Naive thymus-derived CD8-positive, alpha-beta T cell (primary cell): Measurements from ENCODE around the gene IGSF9. TPM values are rescaled to one million over a fixed set of nuclear protein-coding genes. Genes with fewer than 3 reads are reported as not detected.

Source experiments
- ATAC-seq, 2 donors: fragments of 150-1000 bp; cut with Tn5 transposase in 1 of 2; sonication (Bioruptor Pico), chemical (Tn5 transposase) in 1 of 2; 1 replicate in 1 of 2; 2 replicates in 1 of 2; pipeline ENCODE4 v1.10.0; 2021; ENCODE audit warnings: mild to moderate bottlenecking in 2 of 2, moderate library complexity in 2 of 2
- POLR2A ChIA-PET: fragments of 350-600 bp; sonication (Branson Sonifier 250); formaldehyde crosslinking; loops from one replicate; lab custom pipeline; 2021; ENCODE audit warnings: antibody characterized with exemption; lab: Charles Lee
- DNase-seq, 10 donors: peaks; one replicate each; pipeline versions ENCODE4 v3.0.0 to v3.0.0-alpha.2; 2020 to 2022
- H3K27ac Mint-ChIP-seq, 10 donors: one replicate each; pipeline ENCODE4 v1.8.0; 2020 to 2022; ENCODE audit warnings: mild to moderate bottlenecking in 10 of 10, mixed read lengths in 10 of 10, moderate library complexity in 4 of 10, inconsistent platforms in 1 of 10
- H3K27me3 Mint-ChIP-seq, 5 donors: one replicate each; pipeline ENCODE4 v1.8.0; 2021 to 2022; ENCODE audit warnings: mixed read lengths in 5 of 5
- H3K36me3 Mint-ChIP-seq, 3 donors: one replicate each; pipeline ENCODE4 v1.8.0; 2020 to 2022; ENCODE audit warnings: mixed read lengths in 3 of 3, mild to moderate bottlenecking in 2 of 3, inconsistent platforms in 1 of 3
- H3K4me1 Mint-ChIP-seq, 4 donors: one replicate each; pipeline ENCODE4 v1.8.0; 2021 to 2022; ENCODE audit warnings: mixed read lengths in 4 of 4
- H3K4me3 Mint-ChIP-seq, 10 donors: one replicate each; pipeline ENCODE4 v1.8.0; 2020 to 2022; ENCODE audit warnings: mild to moderate bottlenecking in 10 of 10, mixed read lengths in 10 of 10, moderate library complexity in 6 of 10, inconsistent platforms in 1 of 10
- H3K9me3 Mint-ChIP-seq, 9 donors: one replicate each; pipeline ENCODE4 v1.8.0; 2020 to 2022; ENCODE audit warnings: mixed read lengths in 9 of 9, mild to moderate bottlenecking in 3 of 9, inconsistent platforms in 1 of 9, moderate library complexity in 1 of 9
- polyA plus RNA-seq, 3 donors: library from polyadenylated mRNA; unstranded; fragments of 300-500 nt; fragmentation: Illumina TruSeq; gene quantifications; one replicate each; pipeline ENCODE4 v1.2.3, GENCODE V29; 2021
- total RNA-seq, 8 experiments: library from RNA in 2 of 8; stranded (reverse) in 2 of 8; gene quantifications; one replicate each; pipeline ENCODE4 v1.2.3 and lab custom pipeline; 2021 to 2026

Gene IGSF9
- total and polyA plus RNA-seq, 5 experiments from 2014 or later = 0.16 to 0.21 TPM; not detected in 3

DNA sequence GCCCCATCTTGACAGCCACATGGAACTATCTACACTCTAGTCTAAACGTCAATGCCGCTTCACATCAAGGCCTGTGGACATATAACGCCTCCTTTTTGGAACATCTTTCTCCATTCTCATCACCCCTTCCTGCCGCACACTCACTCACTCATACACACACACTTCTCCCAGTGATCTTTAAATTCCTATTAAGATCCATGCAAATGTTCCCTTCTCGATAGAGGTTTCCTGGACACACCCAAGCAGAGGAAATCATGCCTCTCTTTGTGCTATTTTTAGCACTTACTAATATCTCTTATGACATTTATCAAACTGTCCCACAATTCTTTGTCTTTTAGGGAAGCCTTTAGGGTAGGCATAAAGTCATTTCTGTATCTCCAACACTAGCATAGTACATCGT is 36.9 kb upstream of the IGSF9 start:
- Mint-ChIP-seq H3K4me1 (no peaks in the 10 kb centered on the region), H3K27ac (no peak overlapping the region), H3K4me3 (no peak overlapping the region), H3K9me3 (no peaks in the 10 kb centered on the region), H3K27me3 (peaks cover 16 to 54% (median 35%) of the 10 kb centered on the region in 5 donors), H3K36me3 (no peaks in the 10 kb centered on the region)
- POLR2A ChIA-PET = no interaction called here
- DNase-seq = no peak
- ATAC-seq = no peak

DNA sequence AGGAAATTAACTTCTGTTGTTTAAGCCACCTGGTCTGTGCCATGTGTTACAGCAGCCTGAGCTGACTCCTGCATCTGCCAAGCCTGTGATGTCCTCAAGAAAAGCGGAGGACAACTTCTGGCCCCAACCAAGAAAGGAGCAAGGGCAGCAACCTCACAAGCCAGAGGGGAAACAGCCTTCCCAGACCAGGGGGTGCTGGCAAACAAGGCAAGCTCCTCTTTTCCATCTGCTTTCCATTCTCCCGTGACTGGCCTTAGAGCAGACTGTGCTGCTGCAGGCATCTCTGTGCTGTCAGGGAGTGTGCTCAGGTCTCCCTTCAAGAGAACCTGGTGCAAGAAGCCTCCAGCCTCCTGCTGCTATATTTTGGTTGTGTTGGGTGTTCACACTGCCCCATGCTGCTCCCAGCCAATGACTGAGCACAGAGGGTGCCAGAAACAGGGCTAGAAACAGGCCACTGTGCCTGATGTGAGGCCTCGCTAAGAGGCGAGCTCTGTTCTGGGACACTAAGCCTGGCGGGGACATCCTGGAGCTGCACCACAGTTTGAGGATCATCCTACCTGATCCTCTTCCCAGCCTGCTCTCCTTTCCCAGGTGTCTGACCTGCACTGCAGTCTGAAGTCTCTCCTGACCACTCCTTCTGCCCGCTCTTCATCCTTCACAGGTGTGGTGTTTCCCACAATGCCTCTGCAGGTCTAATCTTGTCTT is 36.1 kb upstream of the IGSF9 start:
- no peaks in the 10 kb centered on the region for H3K36me3 Mint-ChIP-seq
- POLR2A ChIA-PET = no interaction called here

DNA sequence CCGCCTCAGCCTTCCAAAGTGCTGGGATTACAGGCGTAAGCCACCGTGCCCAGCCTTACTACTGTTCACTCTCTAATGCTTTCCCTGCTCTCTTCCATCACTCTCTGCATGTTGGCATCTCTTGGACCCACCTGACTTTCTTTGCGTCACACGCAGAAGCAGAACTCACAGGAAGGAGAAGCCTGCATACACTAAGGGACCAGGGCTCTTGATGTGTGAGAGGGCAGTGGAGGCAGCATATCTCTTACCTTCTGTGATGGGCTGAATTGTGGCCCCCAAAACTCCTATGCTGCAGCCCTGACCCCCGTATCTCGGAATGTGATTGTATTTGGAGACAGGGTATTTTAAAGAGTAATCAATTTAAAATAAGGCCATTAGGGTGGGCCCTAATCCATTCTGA is 35.4 kb upstream of the IGSF9 start:
- DNase-seq (no peak), ATAC-seq (no peak)
- Mint-ChIP-seq H3K9me3 (no peaks in the 10 kb centered on the region), H3K36me3 (no peaks in the 10 kb centered on the region), H3K4me1 (no peaks in the 10 kb centered on the region), H3K4me3 (no peak overlapping the region), H3K27ac (no peak overlapping the region), H3K27me3 (peaks cover 16 to 63% (median 41%) of the 10 kb centered on the region in 5 donors)
- POLR2A ChIA-PET = interaction anchor here (0.7 kb wide), 1 partner anchor 421 kb away, joined by 3 read pairs; no protein-coding TSS in a partner anchor

More for the DNA sequence above, 36.1 kb upstream of the IGSF9 start:
- ATAC-seq (no peak), DNase-seq (no peak)
- Mint-ChIP-seq H3K27ac (no peak overlapping the region), H3K4me3 (no peak overlapping the region), H3K4me1 (no peaks in the 10 kb centered on the region), H3K9me3 (no peaks in the 10 kb centered on the region), H3K27me3 (peaks cover 16 to 62% (median 41%) of the 10 kb centered on the region in 5 donors)

DNA sequence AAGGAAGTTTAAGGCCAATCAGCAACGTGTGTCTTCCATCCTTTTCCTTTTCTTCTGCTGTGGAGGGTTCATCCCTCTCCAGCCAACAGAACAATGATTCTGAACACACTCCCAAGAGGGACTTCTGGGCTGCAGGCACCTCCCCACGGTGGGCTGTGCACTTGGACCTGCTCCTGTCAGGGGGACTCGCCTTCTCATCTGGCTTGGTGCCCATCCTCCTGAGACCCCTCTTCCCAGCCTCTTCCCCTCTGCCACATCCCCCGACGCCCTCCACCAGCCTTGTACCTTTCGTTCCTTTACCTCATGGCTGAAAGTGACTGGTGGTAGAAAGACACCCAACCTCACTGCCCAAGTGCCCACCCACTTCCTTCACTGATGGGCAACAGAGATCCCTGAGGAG is 34.7 kb upstream of the IGSF9 start:
- no peaks in the 10 kb centered on the region for H3K36me3 Mint-ChIP-seq
- H3K27ac Mint-ChIP-seq = no peak overlapping the region
- no peaks in the 10 kb centered on the region for H3K4me1 Mint-ChIP-seq
- no peak overlapping the region for H3K4me3 Mint-ChIP-seq
- no peak for DNase-seq
- POLR2A ChIA-PET = interaction anchor here (0.7 kb wide), 1 partner anchor 421 kb away, joined by 3 read pairs; no protein-coding TSS in a partner anchor
- no peaks in the 10 kb centered on the region for H3K9me3 Mint-ChIP-seq
- peaks cover 15 to 56% (median 39%) of the 10 kb centered on the region in 5 donors for H3K27me3 Mint-ChIP-seq
- ATAC-seq = no peak

DNA sequence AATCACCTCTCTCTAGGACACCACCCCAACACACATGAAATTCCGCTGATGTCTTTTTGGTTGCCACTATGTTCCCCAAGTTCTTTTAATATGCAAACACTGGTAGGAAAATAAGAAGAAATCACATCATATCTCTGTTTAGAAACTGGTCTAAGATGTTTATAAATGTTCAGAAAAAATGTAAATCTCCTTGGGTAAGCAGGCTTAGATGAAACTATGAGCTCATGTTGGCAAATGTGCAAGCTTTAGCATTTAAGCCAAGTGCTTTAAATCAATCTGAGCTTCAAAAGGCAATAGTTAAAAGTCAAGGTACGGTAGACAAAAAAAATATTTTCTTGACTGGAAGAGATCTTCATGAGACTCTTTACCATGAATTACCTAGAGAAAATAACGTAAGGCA is 33.8 kb upstream of the IGSF9 start:
- no peak overlapping the region for H3K4me3 Mint-ChIP-seq
- POLR2A ChIA-PET = no interaction called here
- ATAC-seq (no peak), DNase-seq (no peak)
- H3K4me1 Mint-ChIP-seq = no peaks in the 10 kb centered on the region
- no peaks in the 10 kb centered on the region for H3K9me3 Mint-ChIP-seq
- no peaks in the 10 kb centered on the region for H3K36me3 Mint-ChIP-seq
- H3K27ac Mint-ChIP-seq = no peak overlapping the region
- peaks cover 14 to 54% (median 37%) of the 10 kb centered on the region in 5 donors for H3K27me3 Mint-ChIP-seq

DNA sequence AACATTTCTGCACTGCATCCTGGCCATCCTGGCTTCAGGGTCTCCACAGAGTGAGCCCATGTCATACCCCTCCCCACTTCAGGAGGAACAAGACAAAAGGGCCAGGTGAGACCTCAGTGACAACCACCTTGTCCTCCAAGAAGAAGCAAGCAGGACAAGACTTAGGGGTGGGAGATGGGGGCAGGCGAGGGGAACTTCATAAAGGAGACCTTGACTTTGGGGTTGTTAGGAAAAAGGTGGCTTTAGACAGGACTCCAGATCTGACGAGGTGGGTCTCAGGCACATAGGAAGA is 32.6 kb upstream of the IGSF9 start:
- H3K27me3 Mint-ChIP-seq = peaks cover 16 to 43% (median 32%) of the 10 kb centered on the region in 5 donors
- POLR2A ChIA-PET = no interaction called here
- H3K27ac Mint-ChIP-seq = no peak overlapping the region
- H3K9me3 Mint-ChIP-seq = no peaks in the 10 kb centered on the region
- no peaks in the 10 kb centered on the region for H3K4me1 Mint-ChIP-seq
- ATAC-seq (no peak), DNase-seq (no peak)
- H3K4me3 Mint-ChIP-seq = no peak overlapping the region
- no peaks in the 10 kb centered on the region for H3K36me3 Mint-ChIP-seq

DNA sequence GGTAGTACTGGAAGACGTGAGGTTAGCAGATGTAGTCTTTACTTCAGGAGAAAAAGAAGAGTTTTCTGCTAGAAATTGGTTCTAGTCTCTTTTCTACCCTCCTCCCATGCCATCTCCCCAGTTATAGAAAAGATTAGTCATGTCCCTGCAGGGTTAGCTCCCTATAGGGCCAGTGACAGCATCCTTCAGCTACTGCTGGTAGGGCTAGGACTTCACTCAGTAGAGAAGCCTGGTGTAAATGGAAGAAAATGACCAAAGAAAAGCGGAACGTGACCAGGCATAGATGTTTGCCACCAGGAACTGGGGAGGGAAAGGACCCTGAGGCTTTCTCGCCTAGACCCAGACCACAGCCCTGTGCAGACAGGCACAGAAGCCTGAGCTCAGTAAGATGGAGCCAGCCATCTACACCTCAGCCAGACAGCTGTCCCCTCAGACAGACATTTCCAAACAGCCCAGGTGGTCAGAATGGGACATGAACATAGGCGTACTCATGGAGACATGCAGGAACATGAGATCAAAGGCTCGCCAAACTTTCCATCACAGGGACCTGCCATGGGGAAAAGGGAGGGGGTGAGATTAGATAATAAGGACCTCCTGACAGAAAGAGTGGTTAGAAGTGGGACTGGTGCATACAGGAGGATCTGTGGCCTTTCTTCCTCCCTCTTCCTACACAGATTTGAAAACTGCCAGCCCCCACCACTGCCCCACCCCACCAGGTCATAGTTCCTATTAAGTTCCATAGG is 32.1 kb upstream of the IGSF9 start:
- no peak for ATAC-seq
- POLR2A ChIA-PET = no interaction called here
- Mint-ChIP-seq H3K4me3 (no peak overlapping the region), H3K36me3 (no peaks in the 10 kb centered on the region), H3K27me3 (peaks cover 16 to 37% (median 30%) of the 10 kb centered on the region in 5 donors), H3K9me3 (no peaks in the 10 kb centered on the region), H3K27ac (no peak overlapping the region), H3K4me1 (no peaks in the 10 kb centered on the region)
- DNase-seq = no peak

DNA sequence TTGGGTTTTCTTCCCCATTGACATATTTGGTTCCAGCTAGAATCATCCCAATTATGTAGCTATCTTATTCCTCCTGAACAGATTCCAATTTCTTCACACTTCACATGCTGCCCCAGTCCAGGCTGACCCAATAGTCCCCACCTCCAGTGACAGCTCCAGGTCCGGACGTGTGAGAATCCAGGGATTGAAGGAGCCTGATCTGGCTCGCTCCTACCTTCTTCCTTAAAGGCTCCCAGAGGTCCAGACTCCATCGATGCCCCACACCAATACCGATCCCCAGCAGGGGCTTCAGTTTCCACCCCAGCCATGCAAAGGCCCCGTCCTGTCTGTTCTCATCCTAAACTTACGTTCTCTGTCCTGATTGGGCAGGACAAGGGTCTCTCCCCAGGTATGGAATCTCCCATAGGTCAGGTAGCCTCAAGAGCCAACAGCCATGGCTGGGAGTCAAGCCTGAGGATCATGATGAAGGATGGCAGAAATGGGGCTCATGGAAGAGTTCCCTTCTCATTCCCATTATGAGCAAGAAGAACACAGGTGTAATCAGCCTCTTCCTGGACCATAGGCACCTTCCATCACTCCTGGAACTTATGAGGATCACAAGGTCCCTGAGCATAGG is 29.0 kb upstream of the IGSF9 start:
- DNase-seq (no peak), ATAC-seq (no peak)
- POLR2A ChIA-PET = no interaction called here
- Mint-ChIP-seq H3K36me3 (no peaks in the 10 kb centered on the region), H3K4me3 (no peak overlapping the region), H3K27ac (no peak overlapping the region), H3K9me3 (no peaks in the 10 kb centered on the region), H3K27me3 (peaks cover 6 to 25% (median 17%) of the 10 kb centered on the region in 5 donors), H3K4me1 (no peaks in the 10 kb centered on the region)

DNA sequence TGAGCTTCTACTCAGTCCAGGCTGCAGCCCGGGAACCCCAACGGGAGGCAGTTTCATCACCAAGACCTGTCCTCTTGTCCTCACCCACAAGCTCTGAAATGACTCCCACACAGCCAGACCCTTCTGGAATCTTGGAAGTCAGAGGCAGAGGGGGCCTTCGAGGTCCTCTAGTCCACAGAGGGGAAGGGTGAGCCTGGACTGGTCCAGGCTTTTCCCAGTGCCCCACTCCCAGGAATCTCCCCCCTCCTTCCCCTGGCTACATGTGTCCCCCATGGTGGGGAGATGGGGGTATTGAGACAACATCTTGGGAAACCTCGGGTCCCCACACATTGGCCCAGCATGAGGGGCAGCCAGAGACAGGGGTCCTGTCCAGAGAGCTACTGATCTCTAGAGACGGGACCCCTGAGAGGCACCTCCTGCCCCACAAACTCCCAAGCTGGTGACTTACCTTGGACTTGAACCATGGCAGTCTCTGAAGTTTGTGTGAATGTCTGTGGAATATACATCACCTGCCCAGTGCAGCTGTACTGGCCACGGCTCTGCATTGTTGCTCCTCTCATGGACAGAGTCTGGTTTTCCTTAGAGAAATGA is 28.0 kb upstream of the IGSF9 start:
- H3K27me3 Mint-ChIP-seq = peaks cover 6 to 25% (median 19%) of the 10 kb centered on the region in 5 donors
- DNase-seq = no peak
- H3K27ac Mint-ChIP-seq = no peak overlapping the region
- POLR2A ChIA-PET = no interaction called here
- H3K9me3 Mint-ChIP-seq = no peaks in the 10 kb centered on the region
- no peak overlapping the region for H3K4me3 Mint-ChIP-seq
- no peaks in the 10 kb centered on the region for H3K4me1 Mint-ChIP-seq
- no peak for ATAC-seq
- H3K36me3 Mint-ChIP-seq = no peaks in the 10 kb centered on the region

DNA sequence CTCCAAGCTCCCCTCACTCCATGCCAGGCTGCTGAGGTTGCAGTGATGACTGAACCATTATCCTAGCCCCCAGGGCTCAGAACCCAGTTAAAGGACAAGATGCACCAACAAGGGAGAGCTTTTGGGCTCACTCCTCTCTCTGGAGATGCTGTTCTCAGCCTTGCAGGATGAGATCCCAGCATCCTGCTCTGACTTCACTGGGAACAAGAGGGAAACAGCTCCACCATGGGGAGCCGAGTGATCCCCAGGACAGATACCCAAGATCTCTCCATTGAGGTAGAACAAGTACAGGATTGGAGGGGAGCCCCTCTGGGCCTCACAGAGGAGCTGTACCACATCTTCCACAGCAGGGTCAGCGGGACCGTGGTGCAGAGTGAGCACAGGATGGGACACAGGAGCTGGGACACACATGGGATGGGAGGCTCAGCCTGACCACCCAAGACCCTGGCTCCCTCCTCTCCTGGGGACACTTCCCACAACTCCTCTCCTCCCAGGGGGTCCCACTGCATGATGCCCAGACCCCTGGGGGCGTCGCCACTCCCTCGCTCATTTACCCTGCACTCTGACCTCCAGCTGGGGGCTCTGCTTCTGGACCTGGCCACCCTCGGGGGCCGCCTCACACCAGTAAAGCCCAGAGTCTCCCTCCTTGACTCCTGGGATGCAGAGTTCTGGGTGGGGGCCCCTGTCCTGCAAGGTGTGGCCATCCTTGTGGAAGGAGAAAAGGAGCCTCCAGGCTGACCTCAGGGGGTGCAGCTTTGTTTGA is 27.2 kb upstream of the IGSF9 start:
- POLR2A ChIA-PET = no interaction called here

DNA sequence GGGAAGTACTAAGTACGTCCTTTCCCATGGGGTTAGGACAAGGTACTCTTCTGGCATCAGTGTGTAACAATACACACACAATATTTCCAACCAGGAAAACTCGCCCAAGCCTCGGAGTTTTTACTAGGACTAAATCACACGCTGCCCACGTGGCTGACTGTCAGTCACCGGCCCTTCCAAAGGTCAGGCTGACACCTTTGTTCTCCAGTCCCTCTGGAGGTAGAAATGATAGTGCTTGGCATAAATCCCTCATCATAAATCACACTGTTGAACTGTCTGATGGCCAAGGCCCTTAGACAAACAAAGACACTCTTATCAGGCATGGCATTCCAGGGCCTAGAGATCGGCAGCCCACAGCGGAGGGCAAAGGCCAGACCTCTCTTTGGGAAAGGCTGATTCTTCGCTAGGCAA is 25.5 kb upstream of the IGSF9 start:
- DNase-seq (no peak), ATAC-seq (no peak)
- Mint-ChIP-seq H3K4me3 (no peak overlapping the region), H3K27me3 (peaks cover 12 to 35% (median 19%) of the 10 kb centered on the region in 5 donors), H3K27ac (no peak overlapping the region), H3K4me1 (no peaks in the 10 kb centered on the region), H3K36me3 (no peaks in the 10 kb centered on the region), H3K9me3 (no peaks in the 10 kb centered on the region)
- POLR2A ChIA-PET = no interaction called here

More for the DNA sequence above, 27.2 kb upstream of the IGSF9 start:
- H3K36me3 Mint-ChIP-seq = no peaks in the 10 kb centered on the region
- DNase-seq (no peak), ATAC-seq (no peak)
- H3K4me3 Mint-ChIP-seq = no peak overlapping the region
- H3K9me3 Mint-ChIP-seq = no peaks in the 10 kb centered on the region
- no peak overlapping the region for H3K27ac Mint-ChIP-seq
- H3K27me3 Mint-ChIP-seq = peaks cover 9 to 31% (median 26%) of the 10 kb centered on the region in 5 donors
- H3K4me1 Mint-ChIP-seq = no peaks in the 10 kb centered on the region

DNA sequence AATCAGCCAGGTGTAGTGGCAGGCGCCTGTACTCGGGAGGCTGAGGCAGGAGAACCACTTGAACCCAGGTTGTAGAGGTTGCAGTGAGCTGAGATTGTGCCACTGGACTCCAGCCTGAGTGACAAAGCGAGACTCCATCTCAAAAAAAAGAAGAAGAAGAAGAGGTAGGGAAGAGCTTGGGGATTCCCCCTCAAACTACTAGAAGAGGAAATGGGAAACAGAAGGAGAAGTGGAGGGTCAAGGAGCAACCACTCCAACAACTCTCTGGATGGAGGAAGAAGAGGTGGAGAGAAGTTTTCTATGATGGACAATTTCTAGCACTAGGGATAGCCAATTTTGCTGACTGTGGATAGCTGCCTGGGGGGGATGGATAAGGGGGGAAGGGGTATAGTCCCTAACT is 23.5 kb upstream of the IGSF9 start:
- H3K9me3 Mint-ChIP-seq = no peaks in the 10 kb centered on the region
- H3K27me3 Mint-ChIP-seq = peaks cover 15 to 38% (median 22%) of the 10 kb centered on the region in 5 donors
- POLR2A ChIA-PET = no interaction called here
- ATAC-seq = no peak
- no peak overlapping the region for H3K4me3 Mint-ChIP-seq
- H3K36me3 Mint-ChIP-seq = no peaks in the 10 kb centered on the region
- H3K27ac Mint-ChIP-seq = no peak overlapping the region
- H3K4me1 Mint-ChIP-seq = no peaks in the 10 kb centered on the region
- DNase-seq = no peak
